ENCODE measurements around the gene SYNDIG1.
"Not testable (repeated sequence)": the region's sequence is repeated elsewhere in the genome, so short reads cannot be mapped to it uniquely, and the experiment has no call there.

SYNDIG1 gene

DNA sequence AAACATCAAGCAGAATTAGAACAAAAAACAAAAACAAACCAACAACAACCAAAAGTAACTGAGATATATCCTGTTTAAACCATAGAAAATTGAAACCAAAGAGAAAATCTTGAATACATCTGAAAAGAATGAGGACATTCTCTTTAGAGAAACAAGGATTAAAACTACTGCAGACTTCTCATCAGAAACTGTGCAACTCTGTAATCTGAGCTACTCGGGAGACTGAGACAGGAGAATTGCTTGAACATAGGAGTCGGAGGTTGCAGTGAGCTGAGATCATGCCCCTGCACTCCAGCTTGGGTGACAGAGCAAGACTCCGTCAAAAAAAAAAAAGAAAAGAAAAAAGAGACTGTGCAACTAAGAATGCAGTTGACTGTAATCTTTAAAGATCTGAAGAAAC, 153.4 kb downstream of the SYNDIG1 start:
- in situ Hi-C loops (cut with HindIII; ENCODE audit: low sequenced_read_pairs) = no loop called here
- TF ChIP-seq, protein P1, sequence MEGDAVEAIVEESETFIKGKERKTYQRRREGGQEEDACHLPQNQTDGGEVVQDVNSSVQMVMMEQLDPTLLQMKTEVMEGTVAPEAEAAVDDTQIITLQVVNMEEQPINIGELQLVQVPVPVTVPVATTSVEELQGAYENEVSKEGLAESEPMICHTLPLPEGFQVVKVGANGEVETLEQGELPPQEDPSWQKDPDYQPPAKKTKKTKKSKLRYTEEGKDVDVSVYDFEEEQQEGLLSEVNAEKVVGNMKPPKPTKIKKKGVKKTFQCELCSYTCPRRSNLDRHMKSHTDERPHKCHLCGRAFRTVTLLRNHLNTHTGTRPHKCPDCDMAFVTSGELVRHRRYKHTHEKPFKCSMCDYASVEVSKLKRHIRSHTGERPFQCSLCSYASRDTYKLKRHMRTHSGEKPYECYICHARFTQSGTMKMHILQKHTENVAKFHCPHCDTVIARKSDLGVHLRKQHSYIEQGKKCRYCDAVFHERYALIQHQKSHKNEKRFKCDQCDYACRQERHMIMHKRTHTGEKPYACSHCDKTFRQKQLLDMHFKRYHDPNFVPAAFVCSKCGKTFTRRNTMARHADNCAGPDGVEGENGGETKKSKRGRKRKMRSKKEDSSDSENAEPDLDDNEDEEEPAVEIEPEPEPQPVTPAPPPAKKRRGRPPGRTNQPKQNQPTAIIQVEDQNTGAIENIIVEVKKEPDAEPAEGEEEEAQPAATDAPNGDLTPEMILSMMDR (IDR thresholded peaks at IDR 0.05; ENCODE audit: low read depth, low read length, missing control alignments) = no peak
- DNase-seq (ENCODE audit: low read depth) = no peak
- no peak overlapping the region for H3K4me3 ChIP-seq (ENCODE audit: low read depth, low read length)

DNA sequence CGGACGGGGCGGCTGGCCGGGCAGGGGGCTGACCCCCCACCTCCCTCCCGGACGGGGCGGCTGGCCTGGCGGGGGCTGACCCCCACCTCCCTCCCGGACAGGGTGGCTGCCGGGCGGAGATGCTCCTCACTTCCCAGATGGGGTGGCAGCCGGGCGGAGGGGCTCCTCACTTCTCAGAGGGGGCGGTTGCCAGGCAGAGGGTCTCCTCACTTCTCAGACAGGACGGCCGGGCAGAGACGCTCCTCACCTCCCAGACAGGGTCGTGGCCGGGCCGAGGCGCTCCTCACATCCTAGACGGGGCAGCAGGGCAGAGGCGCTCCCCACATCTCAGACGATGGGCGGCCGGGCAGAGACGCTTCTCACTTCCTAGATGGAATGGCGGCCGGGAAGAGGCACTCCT, 156.7 kb downstream of the SYNDIG1 start:
- DNase-seq (ENCODE audit: low read depth); in situ Hi-C loops (cut with HindIII; ENCODE audit: low sequenced_read_pairs): not testable (repeated sequence)

DNA sequence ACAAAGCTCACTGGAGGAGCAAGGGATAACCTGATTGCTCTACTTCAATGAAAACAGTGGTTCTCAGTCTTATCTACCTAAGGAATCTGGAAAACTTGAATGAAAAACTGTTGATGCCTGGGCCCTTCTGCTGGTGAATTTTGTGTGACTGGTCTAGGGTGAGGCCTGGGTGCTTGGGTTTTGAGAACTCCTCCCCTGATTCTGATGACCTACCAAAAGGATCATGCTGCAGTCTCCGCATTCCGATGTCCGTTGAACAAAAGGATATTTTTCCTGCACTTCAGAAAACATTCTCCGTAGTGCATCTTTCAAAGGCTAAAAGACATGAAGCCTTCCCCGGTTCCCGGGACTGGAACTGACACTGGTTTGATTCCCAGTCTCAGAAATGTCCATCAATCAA, 157.9 kb downstream of the SYNDIG1 start:
- TF ChIP-seq, protein P1 (IDR thresholded peaks at IDR 0.05; ENCODE audit: low read depth, low read length, missing control alignments) = no peak
- no peak for DNase-seq (ENCODE audit: low read depth)
- no peak overlapping the region for H3K4me3 ChIP-seq (ENCODE audit: low read depth, low read length)
- in situ Hi-C loops (cut with HindIII; ENCODE audit: low sequenced_read_pairs) = no loop called here

More for the DNA sequence above, 156.7 kb downstream of the SYNDIG1 start:
- H3K4me3 ChIP-seq (ENCODE audit: low read depth, low read length) = not testable (repeated sequence)

DNA sequence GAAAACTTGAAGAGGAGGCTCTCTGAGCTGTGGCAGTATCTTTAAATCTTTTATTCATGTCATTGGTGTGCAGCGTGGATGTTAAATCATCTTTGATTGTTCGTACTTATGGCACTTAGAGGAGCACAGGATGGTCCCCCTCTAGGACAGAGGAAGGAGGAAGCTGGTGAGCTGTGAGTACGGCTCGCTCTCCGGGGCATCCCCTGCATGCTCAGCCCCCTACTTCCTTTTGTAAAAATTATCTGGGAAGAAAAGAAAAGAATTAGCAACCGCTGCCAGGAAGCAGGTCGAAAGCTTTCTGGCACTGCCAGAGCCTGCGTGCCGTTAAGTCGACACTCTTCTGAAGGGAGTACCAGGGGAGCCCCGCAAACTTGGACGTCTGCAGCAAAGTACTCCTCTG, 158.5 kb downstream of the SYNDIG1 start:
- TF ChIP-seq, protein P1 (IDR thresholded peaks at IDR 0.05; ENCODE audit: low read depth, low read length, missing control alignments) = no peak
- no peak overlapping the region for H3K4me3 ChIP-seq (ENCODE audit: low read depth, low read length)
- no peak for DNase-seq (ENCODE audit: low read depth)
- in situ Hi-C loops (cut with HindIII; ENCODE audit: low sequenced_read_pairs) = no loop called here

DNA sequence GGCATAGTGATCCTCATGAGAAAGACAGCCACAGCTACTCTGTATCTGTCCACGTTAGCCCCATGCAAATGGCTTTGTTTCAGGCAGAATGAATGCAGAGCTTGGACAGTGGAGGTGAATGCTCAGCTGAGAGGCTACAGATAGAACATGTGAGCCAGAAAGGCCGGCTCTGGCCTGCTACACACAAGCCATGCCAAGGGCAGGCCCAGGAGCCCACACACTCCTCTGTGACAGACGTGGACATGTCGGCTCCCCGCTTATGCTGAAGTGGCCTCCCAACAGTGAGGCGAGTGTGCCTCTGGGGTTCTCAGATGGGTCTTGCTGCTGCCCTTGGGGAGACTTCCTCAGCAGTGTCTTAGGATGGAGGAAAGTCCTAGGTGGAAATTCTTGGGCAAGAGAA, 159.6 kb downstream of the SYNDIG1 start:
- TF ChIP-seq, protein P1 (IDR thresholded peaks at IDR 0.05; ENCODE audit: low read depth, low read length, missing control alignments) = no peak
- DNase-seq (ENCODE audit: low read depth) = no peak
- in situ Hi-C loops (cut with HindIII; ENCODE audit: low sequenced_read_pairs) = no loop called here
- no peak overlapping the region for H3K4me3 ChIP-seq (ENCODE audit: low read depth, low read length)

DNA sequence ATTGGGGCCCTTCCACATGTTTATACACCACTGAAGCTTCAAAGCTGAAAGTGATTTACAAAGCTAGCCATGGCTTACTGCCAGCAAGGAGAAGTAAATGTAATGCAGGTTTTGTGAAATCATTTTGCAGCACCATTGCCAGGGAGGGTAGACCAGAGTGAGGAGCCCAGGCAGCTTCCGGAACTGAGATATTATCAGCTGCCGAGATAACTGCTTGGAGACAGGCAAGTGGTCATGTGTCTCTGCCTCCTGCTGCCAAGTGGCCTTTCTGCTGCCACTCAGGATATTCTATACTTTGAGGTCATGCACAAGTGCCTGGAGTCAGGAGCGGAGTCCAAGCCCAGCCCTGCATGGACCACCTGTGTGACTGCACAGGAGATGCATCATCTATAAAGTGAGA, 160.2 kb downstream of the SYNDIG1 start:
- no peak for DNase-seq (ENCODE audit: low read depth)
- TF ChIP-seq, protein P1 (IDR thresholded peaks at IDR 0.05; ENCODE audit: low read depth, low read length, missing control alignments) = no peak
- in situ Hi-C loops (cut with HindIII; ENCODE audit: low sequenced_read_pairs) = no loop called here
- H3K4me3 ChIP-seq (ENCODE audit: low read depth, low read length) = no peak overlapping the region

DNA sequence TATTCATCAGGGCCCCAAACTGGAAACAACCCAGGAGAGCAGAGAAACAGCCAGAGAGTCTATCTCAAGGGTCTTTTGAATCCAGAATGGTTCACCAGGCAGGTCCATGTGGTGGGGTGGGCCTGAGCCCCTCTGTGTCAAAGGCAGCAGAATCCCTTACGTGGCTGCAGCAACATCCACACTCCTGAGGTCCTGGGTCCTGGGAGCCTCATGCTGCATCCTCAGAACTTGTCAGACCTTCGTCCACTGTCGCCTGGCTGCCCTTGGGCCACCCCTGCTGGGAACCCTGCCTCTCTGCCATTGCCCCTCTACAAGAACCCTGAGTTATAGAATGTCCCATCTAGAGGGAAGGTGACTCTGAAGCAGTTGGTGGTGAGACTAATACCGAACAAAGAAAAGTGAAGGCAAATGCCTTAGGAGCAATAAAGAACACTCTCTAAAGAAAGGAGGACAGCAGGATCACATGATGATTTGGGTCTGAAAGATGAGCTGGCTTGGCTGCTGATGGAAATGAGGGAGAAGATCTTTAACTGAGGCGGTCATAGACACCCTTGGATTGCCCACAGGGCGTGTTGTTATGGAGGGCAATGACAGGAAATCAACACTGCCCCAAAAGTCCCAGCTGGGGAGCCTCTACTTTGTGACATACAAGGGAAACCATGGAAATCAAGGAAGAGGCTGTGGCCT, 161.2 kb downstream of the SYNDIG1 start:
- TF ChIP-seq, protein P1 (IDR thresholded peaks at IDR 0.05; ENCODE audit: low read depth, low read length, missing control alignments) = no peak
- no peak for DNase-seq (ENCODE audit: low read depth)
- no peak overlapping the region for H3K4me3 ChIP-seq (ENCODE audit: low read depth, low read length)
- in situ Hi-C loops (cut with HindIII; ENCODE audit: low sequenced_read_pairs) = no loop called here

Data from astrocyte of the cerebellum (primary cell).